ENCODE results near the gene CD3G. TPM values are rescaled to one million over a fixed set of nuclear protein-coding genes. Genes with fewer than 3 reads are reported as not detected.

The CD3G gene
- total and polyA plus RNA-seq, 2 of the 4 experiments (the other 2 are of a cell fraction) = not detected

GRCh38 chr11:118321386-118322082, 22.6 kb upstream of the CD3G start:
- intact Hi-C loops (cut with micrococcal nuclease) = no loop called here
- TF ChIP-seq ELK1 (IDR thresholded peaks at IDR 0.05; ENCODE audit: borderline replicate concordance, low read depth, low read length) = no peak
- TF ChIP-seq SMC3 (IDR thresholded peaks at IDR 0.05; ENCODE audit: low read depth, low read length) = no peak
- TF ChIP-seq POLR2A (IDR thresholded peaks at IDR 0.05; ENCODE audit: low read depth, low read length) = no peak
- no peak for TF ChIP-seq CEBPB (IDR thresholded peaks at IDR 0.05; ENCODE audit: low read depth, low read length)
- no peak for TF ChIP-seq RAD21 (IDR thresholded peaks at IDR 0.05; ENCODE audit: low read length)
- no peak for TF ChIP-seq MAFK (IDR thresholded peaks at IDR 0.05; ENCODE audit: low read depth, low read length)
- TF ChIP-seq NFE2L2 (IDR thresholded peaks at IDR 0.05; ENCODE audit: low read depth, low read length) = no peak
- no peak for TF ChIP-seq RCOR1 (IDR thresholded peaks at IDR 0.05; ENCODE audit: insufficient replicate concordance, low read length)
- no peak for TF ChIP-seq CHD1 (IDR thresholded peaks at IDR 0.05; ENCODE audit: low read depth, low read length)

More at GRCh38 chr11:118321386-118322082, 22.6 kb upstream of the CD3G start:
- Histone ChIP-seq H4K5ac (ENCODE audit: low read depth, low read length) (no peak overlapping the region), H4K20me1 (ENCODE audit: insufficient read depth, low read length) (no peaks in the 10 kb centered on the region), H2BK120ac (ENCODE audit: low read depth, low read length) (no peak overlapping the region), H3K9me1 (ENCODE audit: insufficient read depth, low read length) (no peaks in the 10 kb centered on the region), H4K8ac (ENCODE audit: low read depth in 2 of 2, low read length in 2 of 2) (no peak overlapping the region), H2BK5ac (ENCODE audit: low read depth, low read length, poor library complexity, severe bottlenecking) (no peak overlapping the region), H2BK20ac (ENCODE audit: low read depth, low read length) (no peak overlapping the region), H2AK9ac (replicated peaks; ENCODE audit: low read depth, low read length, poor library complexity) (no peak overlapping the region), H3K4me2 (ENCODE audit: low read depth, low read length) (no peak overlapping the region), H4K91ac (ENCODE audit: insufficient read depth, low read depth, low read length) (no peak overlapping the region), H3K14ac (replicated peaks; ENCODE audit: low read depth, low read length) (no peak overlapping the region), H2BK15ac (ENCODE audit: low read depth, low read length) (no peak overlapping the region), H3K4me3 (ENCODE audit: insufficient read depth, low read depth, low read length) (no peak overlapping the region), H3K23ac (ENCODE audit: low read depth, low read length) (no peak overlapping the region), H2AFZ (replicated peaks; ENCODE audit: low read length, poor library complexity) (no peak overlapping the region), H3K79me1 (ENCODE audit: low read depth in 1 of 2, low read length in 2 of 2) (no peaks in the 10 kb centered on the region), H3K27ac (ENCODE audit: insufficient read depth, low read length) (no peak overlapping the region), H3K4me1 (ENCODE audit: control insufficient read depth, insufficient read depth, low read length) (no peaks in the 10 kb centered on the region), H3K36me3 (ENCODE audit: control insufficient read depth, insufficient read depth, low read length) (no peaks in the 10 kb centered on the region), H3K56ac (ENCODE audit: extremely low read depth, insufficient read depth, low read length) (no peak overlapping the region), H3K9ac (ENCODE audit: low read depth, low read length) (no peak overlapping the region), H3K18ac (ENCODE audit: low read depth, low read length) (no peak overlapping the region), H3K4ac (ENCODE audit: low read depth, low read length) (no peak overlapping the region), H2AK5ac (ENCODE audit: low read depth, low read length) (no peak overlapping the region), H3K9me3 (ENCODE audit: control insufficient read depth, insufficient read depth, low read length) (no peaks in the 10 kb centered on the region), H3K27me3 (ENCODE audit: control insufficient read depth, insufficient read depth, low read length) (peaks cover 2% of the 10 kb centered on the region)
- dilution Hi-C loops (cut with HindIII; ENCODE audit: low sequenced_read_pairs, unreplicated experiment) (no loop called here), in situ Hi-C loops (cut with MboI; ENCODE audit: low sequenced_read_pairs) (no loop called here)
- BruUV-seq (replicated peaks) = no TSS peak
- ChIA-PET CTCF (no interaction called here), POLR2A (ENCODE audit: unreplicated experiment) (no interaction called here)
- ATAC-seq (ENCODE audit: low read depth) = no peak
- no peak for DNase-seq
- no CpG with 5 or more reads among the region's 5 CpGs for WGBS, 2 experiments (ENCODE audit: extremely low coverage in 2 of 2, insufficient read length in 1 of 2)

Measured in IMR-90 (cell line).